NCI-H1417 (cell line): ENCODE results near the gene PSMB11.
"Not testable (repeated sequence)": the region's sequence is repeated elsewhere in the genome, so short reads cannot be mapped to it uniquely, and the experiment has no call there.

Source experiments
- DNase-seq, 3 experiments: peaks; one replicate each; lab custom pipeline; 2025; lab: John Stamatoyannopoulos, UW

PSMB11 gene

GRCh38 chr14:23013749-23014054, 28.3 kb upstream of the PSMB11 start:
- not testable (repeated sequence) for DNase-seq

GRCh38 chr14:23015618-23016017, 26.4 kb upstream of the PSMB11 start:
- DNase-seq, result no peak

GRCh38 chr14:23017091-23017490, 24.9 kb upstream of the PSMB11 start:
- no peak for DNase-seq

GRCh38 chr14:23018107-23018506, 23.9 kb upstream of the PSMB11 start:
- no peak for DNase-seq

GRCh38 chr14:23020143-23021128, 21.6 kb upstream of the PSMB11 start:
- DNase-seq, result no peak

- DNase-seq, result no peak
These were observed 20.6 kb upstream of the PSMB11 start for GRCh38 chr14:23021434-23021833.

- no peak for DNase-seq
These were observed 20.0 kb upstream of the PSMB11 start for GRCh38 chr14:23021889-23022442.

GRCh38 chr14:23023022-23023794, 18.8 kb upstream of the PSMB11 start:
- no peak for DNase-seq

- no peak for DNase-seq
These were observed 18.2 kb upstream of the PSMB11 start for GRCh38 chr14:23023795-23024152.

GRCh38 chr14:23024612-23025075, 17.4 kb upstream of the PSMB11 start:
- peak in 1 of 3 experiments; percentile 38 for DNase-seq

GRCh38 chr14:23025151-23025814, 16.7 kb upstream of the PSMB11 start:
- peak in 2 of 3 experiments; percentile 30 to 72 for DNase-seq

- no peak for DNase-seq
These were observed 13.2 kb upstream of the PSMB11 start for GRCh38 chr14:23028799-23029198.

GRCh38 chr14:23030936-23031335, 11.1 kb upstream of the PSMB11 start:
- no peak for DNase-seq

- no peak for DNase-seq
These were observed 8.7 kb upstream of the PSMB11 start for GRCh38 chr14:23033251-23033727.

GRCh38 chr14:23033801-23034497, 8.1 kb upstream of the PSMB11 start:
- DNase-seq, result no peak

- no peak for DNase-seq
These were observed 7.3 kb upstream of the PSMB11 start, which contains the start of gene PSMB5 for GRCh38 chr14:23034498-23035302. TSS of gene PSMB5 (minus strand) at chr14:23034900. CDS start at chr14:23034881, 19 bp downstream.

GRCh38 chr14:23035303-23036144, 6.5 kb upstream of the PSMB11 start:
- DNase-seq, result no peak

GRCh38 chr14:23040100-23040499, 1.9 kb upstream of the PSMB11 start:
- no peak for DNase-seq

- no peak for DNase-seq
These were observed 283 bp upstream of the PSMB11 start for GRCh38 chr14:23041729-23042128.
